ENCODE measurements around the gene RCN2.

RCN2 gene

GRCh38 chr15:76967067-76967466, 35.5 kb downstream of the RCN2 start:
- H3K4me3 ChIP-seq (ENCODE audit: low read depth, low read length): no peak overlapping the region
- DNase-seq (ENCODE audit: low read depth): no peak

- no peak overlapping the region for H3K4me3 ChIP-seq (ENCODE audit: low read depth, low read length)
- DNase-seq (ENCODE audit: low read depth): peak; percentile 6
Measured at GRCh38 chr15:76968306-76968705, 36.8 kb downstream of the RCN2 start.

- no peak overlapping the region for H3K4me3 ChIP-seq (ENCODE audit: low read depth, low read length)
- no peak for DNase-seq (ENCODE audit: low read depth)
Measured at GRCh38 chr15:76972389-76973361, 41.1 kb downstream of the RCN2 start.

- H3K4me3 ChIP-seq (ENCODE audit: low read depth, low read length): no peak overlapping the region
- no peak for DNase-seq (ENCODE audit: low read depth)
Measured at GRCh38 chr15:76973362-76973743, 41.8 kb downstream of the RCN2 start.

- no peak for DNase-seq (ENCODE audit: low read depth)
- H3K4me3 ChIP-seq (ENCODE audit: low read depth, low read length): no peak overlapping the region
Measured at GRCh38 chr15:76973906-76974305, 42.4 kb downstream of the RCN2 start.

GRCh38 chr15:76974456-76975036, 43.0 kb downstream of the RCN2 start:
- DNase-seq (ENCODE audit: low read depth): no peak
- H3K4me3 ChIP-seq (ENCODE audit: low read depth, low read length): no peak overlapping the region

- DNase-seq (ENCODE audit: low read depth): no peak
- no peak overlapping the region for H3K4me3 ChIP-seq (ENCODE audit: low read depth, low read length)
Measured at GRCh38 chr15:76976141-76976540, 44.6 kb downstream of the RCN2 start.

- no peak for DNase-seq (ENCODE audit: low read depth)
- no peak overlapping the region for H3K4me3 ChIP-seq (ENCODE audit: low read depth, low read length)
Measured at GRCh38 chr15:76976572-76977270, 45.2 kb downstream of the RCN2 start.

- DNase-seq (ENCODE audit: low read depth): no peak
- no peak overlapping the region for H3K4me3 ChIP-seq (ENCODE audit: low read depth, low read length)
Measured at GRCh38 chr15:76978522-76979330, 47.2 kb downstream of the RCN2 start.

- DNase-seq (ENCODE audit: low read depth): no peak
- H3K4me3 ChIP-seq (ENCODE audit: low read depth, low read length): no peak overlapping the region
Measured at GRCh38 chr15:76979331-76979925, 47.9 kb downstream of the RCN2 start.

GRCh38 chr15:76979996-76980520, 48.5 kb downstream of the RCN2 start:
- no peak for DNase-seq (ENCODE audit: low read depth)
- no peak overlapping the region for H3K4me3 ChIP-seq (ENCODE audit: low read depth, low read length)

GRCh38 chr15:76982356-76982755, 50.8 kb downstream of the RCN2 start:
- DNase-seq (ENCODE audit: low read depth): no peak
- no peak overlapping the region for H3K4me3 ChIP-seq (ENCODE audit: low read depth, low read length)

- H3K4me3 ChIP-seq (ENCODE audit: low read depth, low read length): no peak overlapping the region
- no peak for DNase-seq (ENCODE audit: low read depth)
Measured at GRCh38 chr15:76982756-76983155, 51.2 kb downstream of the RCN2 start.

- no peak overlapping the region for H3K4me3 ChIP-seq (ENCODE audit: low read depth, low read length)
- no peak for DNase-seq (ENCODE audit: low read depth)
Measured at GRCh38 chr15:76983590-76984375, 52.2 kb downstream of the RCN2 start.

GRCh38 chr15:76986743-76987142, 55.2 kb downstream of the RCN2 start:
- H3K4me3 ChIP-seq (ENCODE audit: low read depth, low read length): no peak overlapping the region
- no peak for DNase-seq (ENCODE audit: low read depth)

GRCh38 chr15:76987276-76987675, 55.7 kb downstream of the RCN2 start:
- no peak overlapping the region for H3K4me3 ChIP-seq (ENCODE audit: low read depth, low read length)
- no peak for DNase-seq (ENCODE audit: low read depth)

- H3K4me3 ChIP-seq (ENCODE audit: low read depth, low read length): no peak overlapping the region
- DNase-seq (ENCODE audit: low read depth): no peak
Measured at GRCh38 chr15:76987896-76988860, 56.6 kb downstream of the RCN2 start.

All from skeletal muscle cell (primary cell).